ENCODE measurements around the gene TAF4. TPM values are rescaled to one million over a fixed set of nuclear protein-coding genes. Genes with fewer than 3 reads are reported as not detected.
A peak's percentile ranks its signal among the peaks of the same experiment; 100 is the strongest.

TAF4 gene
- total RNA-seq, 1 experiment from 2014 or later = 3.7 TPM

GRCh38 chr20:62014889-62015537 lies 50.7 kb downstream of the TAF4 start:
- DNase-seq (ENCODE audit: low read depth) = no peak
- in situ Hi-C loops (cut with HindIII; ENCODE audit: low pct_unique_long_range_greater_than_20kb, low sequenced_read_pairs) = no loop called here

DNA sequence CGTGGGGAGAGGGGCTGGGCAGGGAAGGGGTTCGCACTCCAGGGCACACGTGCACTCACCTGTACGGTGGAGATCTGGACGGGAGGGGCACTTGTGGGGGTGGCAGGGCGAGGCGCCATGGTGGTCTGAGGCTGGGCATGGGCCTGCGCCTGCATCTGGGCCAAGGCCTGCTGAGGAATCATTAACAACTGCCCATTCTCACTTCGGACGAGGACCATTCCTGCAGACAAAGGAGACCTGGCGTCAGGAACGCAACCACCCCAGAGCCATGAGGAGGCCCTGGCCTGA lies 51.2 kb downstream of the TAF4 start:
- in situ Hi-C loops (cut with HindIII; ENCODE audit: low pct_unique_long_range_greater_than_20kb, low sequenced_read_pairs) = no loop called here
- DNase-seq (ENCODE audit: low read depth) = no peak

DNA sequence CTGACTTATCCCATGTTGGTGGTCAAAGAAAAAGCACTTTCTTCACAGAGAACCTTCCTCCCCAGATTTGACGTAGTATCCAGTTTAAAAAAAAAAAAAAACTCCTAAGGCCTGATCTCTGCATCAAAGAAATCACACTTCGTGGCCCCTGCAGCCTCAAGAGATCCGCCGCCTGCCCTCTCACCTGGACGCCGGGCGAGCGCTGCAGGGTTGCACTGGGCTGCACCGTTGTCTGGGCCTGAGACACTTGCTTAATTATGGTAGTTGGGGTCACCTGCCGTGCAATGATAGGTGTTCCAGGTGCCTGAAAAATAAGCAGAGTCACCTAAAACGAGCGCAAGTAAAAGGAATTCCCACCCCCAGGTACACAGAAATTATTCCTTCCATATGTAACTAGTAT lies 53.0 kb downstream of the TAF4 start:
- no peak for DNase-seq (ENCODE audit: low read depth)
- in situ Hi-C loops (cut with HindIII; ENCODE audit: low pct_unique_long_range_greater_than_20kb, low sequenced_read_pairs) = no loop called here

GRCh38 chr20:62011938-62012534 lies 53.6 kb downstream of the TAF4 start:
- no peak for DNase-seq (ENCODE audit: low read depth)
- in situ Hi-C loops (cut with HindIII; ENCODE audit: low pct_unique_long_range_greater_than_20kb, low sequenced_read_pairs) = no loop called here

DNA sequence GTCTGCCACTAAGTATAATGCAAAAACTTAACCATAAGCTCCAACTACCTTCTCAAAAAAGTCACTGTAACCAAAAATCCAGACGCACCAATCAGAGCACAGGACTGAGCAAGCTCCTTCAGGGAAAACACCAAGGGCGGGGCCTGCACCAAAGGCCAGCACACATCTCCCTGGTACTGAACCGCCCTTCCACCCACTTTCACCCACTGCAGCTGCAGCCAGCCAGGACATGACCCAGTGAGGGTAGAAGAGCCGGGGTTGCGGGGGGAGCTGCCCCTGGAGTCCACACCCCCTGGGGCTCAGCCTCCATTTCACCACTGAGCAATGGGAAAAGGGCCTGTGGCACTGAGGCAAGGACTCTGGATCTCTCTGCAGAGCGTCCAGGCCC lies 54.3 kb downstream of the TAF4 start:
- no peak for DNase-seq (ENCODE audit: low read depth)
- in situ Hi-C loops (cut with HindIII; ENCODE audit: low pct_unique_long_range_greater_than_20kb, low sequenced_read_pairs) = no loop called here

GRCh38 chr20:62010551-62011402 lies 54.9 kb downstream of the TAF4 start:
- DNase-seq (ENCODE audit: low read depth) = peak; percentile 36
- in situ Hi-C loops (cut with HindIII; ENCODE audit: low pct_unique_long_range_greater_than_20kb, low sequenced_read_pairs) = no loop called here

GRCh38 chr20:62009869-62010445 lies 55.7 kb downstream of the TAF4 start:
- DNase-seq (ENCODE audit: low read depth) = no peak
- in situ Hi-C loops (cut with HindIII; ENCODE audit: low pct_unique_long_range_greater_than_20kb, low sequenced_read_pairs) = no loop called here

DNA sequence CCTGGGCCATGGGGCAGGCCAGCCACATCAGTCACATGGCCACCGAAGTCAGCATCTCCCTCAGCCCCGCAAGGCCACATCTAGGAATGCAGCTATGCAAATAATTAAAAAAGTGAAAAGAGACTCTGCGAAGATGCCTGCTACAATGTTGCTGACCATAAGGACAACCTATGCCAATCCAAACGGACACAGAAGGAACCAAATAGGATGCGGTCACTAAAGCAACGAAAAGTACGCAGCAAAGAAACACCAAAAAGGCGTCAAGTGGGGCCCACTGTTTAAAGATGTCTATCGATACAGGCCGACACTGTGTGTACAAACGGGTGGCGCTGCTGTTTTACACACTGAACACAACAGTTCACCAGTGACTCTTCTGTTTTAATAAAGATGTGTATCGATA lies 56.4 kb downstream of the TAF4 start:
- no peak for DNase-seq (ENCODE audit: low read depth)
- in situ Hi-C loops (cut with HindIII; ENCODE audit: low pct_unique_long_range_greater_than_20kb, low sequenced_read_pairs) = no loop called here

DNA sequence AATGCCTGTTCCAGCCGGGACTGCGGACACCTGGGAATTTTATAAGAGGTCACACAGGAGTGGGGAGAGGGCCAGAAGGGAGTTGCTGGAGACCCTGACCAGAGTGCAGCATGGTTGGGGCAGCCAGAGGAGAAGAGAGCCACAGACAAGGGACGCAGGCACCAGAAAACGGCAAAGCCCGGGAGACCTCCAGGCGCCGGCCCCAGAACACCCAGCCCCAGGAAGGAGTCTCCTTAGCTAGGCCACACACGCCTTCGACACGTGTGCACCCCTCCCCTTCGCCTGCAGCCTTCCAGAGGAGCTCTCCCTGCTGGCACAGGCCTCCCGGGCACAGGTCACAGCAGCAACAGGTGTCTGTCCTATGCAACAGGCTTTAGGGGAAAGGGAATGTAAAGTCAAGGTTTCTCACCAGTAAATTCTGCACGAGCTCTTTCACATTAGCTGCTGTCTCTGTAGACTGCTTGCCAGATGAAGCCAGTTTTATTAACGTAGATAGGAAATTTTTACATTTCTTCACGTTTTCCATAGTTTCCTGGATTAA lies 57.0 kb downstream of the TAF4 start:
- in situ Hi-C loops (cut with HindIII; ENCODE audit: low pct_unique_long_range_greater_than_20kb, low sequenced_read_pairs) = no loop called here
- no peak for DNase-seq (ENCODE audit: low read depth)

GRCh38 chr20:62007127-62007647 lies 58.5 kb downstream of the TAF4 start:
- DNase-seq (ENCODE audit: low read depth) = no peak
- in situ Hi-C loops (cut with HindIII; ENCODE audit: low pct_unique_long_range_greater_than_20kb, low sequenced_read_pairs) = no loop called here

GRCh38 chr20:62006482-62006881 lies 59.2 kb downstream of the TAF4 start:
- no peak for DNase-seq (ENCODE audit: low read depth)
- in situ Hi-C loops (cut with HindIII; ENCODE audit: low pct_unique_long_range_greater_than_20kb, low sequenced_read_pairs) = no loop called here

DNA sequence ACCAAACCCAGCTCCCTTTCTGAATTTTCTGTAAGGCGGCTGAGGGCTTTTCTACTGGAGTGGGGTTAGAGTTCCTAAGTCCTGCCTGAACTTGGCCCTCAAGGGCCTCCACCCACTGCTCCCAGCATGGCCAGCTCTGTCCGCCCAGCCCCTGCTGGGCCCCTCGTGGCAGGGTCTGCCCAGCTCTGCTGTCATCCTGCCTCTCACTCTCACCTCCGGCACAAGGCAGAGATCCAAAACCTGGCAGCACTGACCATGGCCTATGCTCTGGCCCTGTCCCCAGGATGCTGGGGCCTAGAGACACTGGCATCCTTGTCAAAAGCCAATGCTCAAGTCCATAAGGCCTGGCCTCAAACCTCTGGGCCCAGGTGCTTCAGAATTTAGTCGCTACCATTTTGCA lies 61.1 kb downstream of the TAF4 start:
- DNase-seq (ENCODE audit: low read depth) = no peak
- in situ Hi-C loops (cut with HindIII; ENCODE audit: low pct_unique_long_range_greater_than_20kb, low sequenced_read_pairs) = no loop called here

- in situ Hi-C loops (cut with HindIII; ENCODE audit: low pct_unique_long_range_greater_than_20kb, low sequenced_read_pairs) = no loop called here
- no peak for DNase-seq (ENCODE audit: low read depth)
These were observed 61.9 kb downstream of the TAF4 start for GRCh38 chr20:62003567-62004405.

DNA sequence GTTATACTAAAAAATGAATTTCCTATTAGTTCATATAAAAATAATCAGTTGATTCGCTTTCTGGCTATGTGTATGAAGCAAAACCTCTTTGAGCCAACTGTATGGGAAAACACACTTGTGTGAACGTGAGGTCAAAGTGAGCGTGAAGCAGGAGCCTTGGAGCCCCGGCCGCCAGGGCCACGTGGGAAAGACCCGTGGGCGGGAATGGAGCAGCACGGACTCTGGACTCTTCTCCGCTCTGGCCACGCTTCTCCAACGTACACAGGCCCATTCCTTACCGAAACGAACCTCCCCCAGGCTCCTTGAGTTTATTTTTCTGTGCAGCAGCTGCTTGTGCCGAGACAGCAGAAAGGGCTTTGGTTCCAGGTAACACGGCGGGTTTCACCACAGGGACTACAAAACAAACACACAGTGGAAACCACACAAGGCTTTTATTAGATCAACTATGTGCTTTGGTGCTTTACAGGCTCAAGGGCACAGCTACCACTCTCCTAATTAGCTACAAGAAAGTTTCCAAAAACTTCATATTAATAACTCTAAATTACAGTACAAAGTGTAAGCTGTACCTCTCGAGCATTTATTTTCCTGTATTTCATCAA lies 62.7 kb downstream of the TAF4 start:
- DNase-seq (ENCODE audit: low read depth) = no peak
- in situ Hi-C loops (cut with HindIII; ENCODE audit: low pct_unique_long_range_greater_than_20kb, low sequenced_read_pairs) = no loop called here

DNA sequence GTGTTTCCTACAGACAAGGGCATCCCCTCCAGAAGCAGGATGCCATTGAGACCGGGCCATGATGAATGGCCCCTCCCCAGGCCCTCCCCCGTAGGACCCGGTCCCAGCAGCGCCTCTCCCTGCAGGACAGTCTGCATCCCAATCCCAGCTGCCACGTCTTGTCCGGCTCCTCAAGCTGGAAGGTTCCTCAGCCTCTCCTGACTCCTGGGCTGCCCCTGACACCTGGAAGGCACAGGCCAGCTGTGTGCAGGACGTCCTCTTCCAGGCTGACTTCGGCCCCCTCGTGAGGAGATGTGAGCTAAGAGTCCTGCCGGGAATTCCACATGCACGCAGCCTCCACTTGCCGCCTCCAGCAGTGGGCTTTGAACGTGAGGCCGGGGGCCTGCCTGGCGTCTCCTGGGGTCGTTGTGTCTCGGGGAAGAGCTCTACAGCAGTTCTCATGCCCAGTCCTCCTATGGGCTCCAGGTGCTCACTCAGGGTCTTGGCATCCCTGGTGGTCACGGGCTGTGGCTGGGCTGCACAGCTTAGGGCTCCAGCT lies 64.4 kb downstream of the TAF4 start:
- in situ Hi-C loops (cut with HindIII; ENCODE audit: low pct_unique_long_range_greater_than_20kb, low sequenced_read_pairs) = no loop called here
- no peak for DNase-seq (ENCODE audit: low read depth)

DNA sequence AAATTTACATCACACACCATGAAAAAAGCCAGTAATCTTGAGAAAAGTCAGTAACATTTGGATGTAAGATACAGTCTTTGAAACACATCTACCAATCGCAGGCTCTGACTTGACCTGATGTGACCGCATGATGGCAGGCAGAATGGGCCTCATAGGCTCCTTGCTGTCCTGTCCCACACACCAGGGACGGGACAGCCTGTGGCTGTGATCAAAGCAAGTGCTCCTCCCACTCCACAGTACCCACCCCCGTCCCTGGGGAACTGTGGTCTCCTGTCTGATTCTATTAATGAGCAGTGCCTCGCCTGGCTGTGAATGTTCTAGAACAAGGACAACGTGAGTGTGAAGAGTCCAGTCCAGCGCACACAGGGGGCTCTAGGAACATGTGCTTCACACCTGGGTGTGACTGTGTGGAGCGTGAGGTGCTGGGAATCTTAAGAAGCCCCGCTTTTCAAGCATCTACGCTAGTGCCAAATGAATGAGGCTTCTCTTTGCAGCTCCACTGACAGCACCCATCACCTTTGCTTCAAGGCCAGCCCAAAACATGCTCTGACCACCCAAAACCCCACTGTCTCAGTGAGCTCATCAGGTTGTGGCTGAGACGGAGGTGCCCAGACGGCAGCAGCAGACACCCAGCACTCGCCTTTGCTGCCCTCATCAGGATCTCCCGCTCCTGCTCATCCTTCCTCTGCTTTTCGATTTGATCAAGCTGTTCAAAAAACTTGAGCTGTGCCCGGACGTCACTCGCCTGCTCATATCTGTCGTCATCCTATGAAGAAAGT lies 67.1 kb downstream of the TAF4 start:
- in situ Hi-C loops (cut with HindIII; ENCODE audit: low pct_unique_long_range_greater_than_20kb, low sequenced_read_pairs) = no loop called here
- DNase-seq (ENCODE audit: low read depth) = no peak

DNA sequence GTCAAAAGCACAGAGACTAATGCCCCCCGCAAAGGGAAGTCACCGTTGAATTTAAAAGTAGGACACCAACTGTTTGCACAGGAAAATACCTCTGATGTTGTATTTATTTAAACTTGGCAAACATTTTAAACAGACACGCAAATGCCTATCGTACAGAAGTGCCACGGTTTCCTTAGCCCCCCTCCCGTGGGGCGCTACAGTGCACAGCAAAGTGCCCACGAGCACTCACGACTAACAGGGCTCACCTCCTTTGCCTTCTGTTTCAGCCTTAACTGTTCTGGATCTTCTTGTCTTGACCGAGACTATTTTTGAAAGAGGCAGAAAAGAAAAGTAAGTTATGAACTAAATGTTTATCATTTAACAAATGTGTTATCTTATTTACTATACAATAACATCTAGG lies 67.8 kb downstream of the TAF4 start:
- no peak for DNase-seq (ENCODE audit: low read depth)
- in situ Hi-C loops (cut with HindIII; ENCODE audit: low pct_unique_long_range_greater_than_20kb, low sequenced_read_pairs) = no loop called here

Data from Caki2 (cell line).